Erythroblast (primary cell): Measurements from ENCODE around the gene DDX31.

Experiments
- GATA1 ChIP-seq: IDR thresholded peaks from 2 replicates; pipeline ENCODE4 v1.6.1; 2011; ENCODE audit warnings: low read depth, mild to moderate bottlenecking, control low read depth, low read length, moderate library complexity
- POLR2A ChIP-seq: IDR thresholded peaks from 2 replicates; pipeline ENCODE4 v1.6.1; 2011; ENCODE audit warnings: mild to moderate bottlenecking, low read length

DNA sequence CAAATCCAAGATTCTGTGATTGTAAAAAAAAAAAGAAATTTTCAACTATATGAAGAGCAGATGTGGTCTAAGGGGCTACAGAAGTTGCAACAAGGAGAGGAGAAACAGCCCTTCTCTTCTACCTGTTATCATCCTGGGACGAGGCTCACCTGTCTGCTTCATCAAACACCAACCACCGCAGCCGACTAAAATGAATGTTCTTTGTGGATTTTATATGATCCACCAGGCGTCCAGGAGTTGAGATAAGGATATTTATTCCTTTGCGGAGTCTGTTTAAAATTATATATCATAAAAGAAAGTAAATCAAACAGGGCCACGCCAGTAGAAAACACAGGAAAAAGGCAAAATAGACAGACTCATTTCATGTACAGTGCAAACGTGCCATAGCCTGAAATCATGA lies 21.5 kb downstream of the DDX31 start:
- TF ChIP-seq POLR2A, result no peak
- TF ChIP-seq GATA1, result no peak
